Endodermal cell (in vitro differentiated cells): ENCODE results near the gene RPL18. TPM values are rescaled to one million over a fixed set of nuclear protein-coding genes. Genes with fewer than 3 reads are reported as not detected.
"Not testable (repeated sequence)": the region's sequence is repeated elsewhere in the genome, so short reads cannot be mapped to it uniquely, and the experiment has no call there.

Experiments used
- DNase-seq: peaks from one replicate; pipeline ENCODE4 v3.0.0-alpha.2; 2017
- H3K27ac ChIP-seq: 2 replicates; pipeline ENCODE4 v1.5.1; 2013; ENCODE audit warnings: mild to moderate bottlenecking, low read depth, low read length, moderate library complexity
- H3K27me3 ChIP-seq: 2 replicates; pipeline ENCODE4 v1.6.1; 2013; ENCODE audit warnings: mild to moderate bottlenecking, low read length, moderate library complexity; ENCODE audit not compliant: insufficient read depth, control insufficient read depth, poor library complexity, severe bottlenecking
- H3K36me3 ChIP-seq: 2 replicates; pipeline ENCODE4 v1.7.0; 2013; ENCODE audit warnings: mild to moderate bottlenecking, low read length, moderate library complexity; ENCODE audit not compliant: control insufficient read depth, insufficient read depth
- H3K4me1 ChIP-seq: one replicate; pipeline ENCODE4 v1.7.0; 2013; ENCODE audit warnings: low read length; ENCODE audit not compliant: control insufficient read depth, insufficient read depth
- H3K4me3 ChIP-seq: 2 replicates; pipeline ENCODE4 v1.5.1; 2013; ENCODE audit warnings: mild to moderate bottlenecking, low read length, moderate library complexity
- H3K9ac ChIP-seq: 2 replicates; pipeline ENCODE4 v1.6.1; 2013; ENCODE audit warnings: mild to moderate bottlenecking, low read length, moderate library complexity; ENCODE audit not compliant: poor library complexity, severe bottlenecking; ENCODE audit errors: extremely low read depth
- H3K9me3 ChIP-seq: 2 replicates; pipeline ENCODE4 v1.6.1; 2013; ENCODE audit warnings: mild to moderate bottlenecking, low read length, moderate library complexity; ENCODE audit not compliant: control insufficient read depth
- H3K27ac Mint-ChIP-seq: 2 replicates; pipeline ENCODE4 v1.8.0; 2020; ENCODE audit warnings: mixed read lengths
- H3K27me3 Mint-ChIP-seq: 2 replicates; pipeline ENCODE4 v1.8.0; 2021; ENCODE audit warnings: mild to moderate bottlenecking, mixed read lengths; ENCODE audit not compliant: insufficient read depth
- H3K36me3 Mint-ChIP-seq: 2 replicates; pipeline ENCODE4 v1.8.0; 2020; ENCODE audit warnings: low read depth, mixed read lengths
- H3K4me1 Mint-ChIP-seq: 2 replicates; pipeline ENCODE4 v1.8.0; 2020; ENCODE audit warnings: mixed read lengths
- H3K4me3 Mint-ChIP-seq: 2 replicates; pipeline ENCODE4 v1.8.0; 2020; ENCODE audit warnings: mild to moderate bottlenecking, moderate library complexity, mixed read lengths
- H3K9me3 Mint-ChIP-seq: 2 replicates; pipeline ENCODE4 v1.8.0; 2020; ENCODE audit warnings: mild to moderate bottlenecking, mixed read lengths
- WGBS, 2 experiments: methylation state at CpG; one replicate each; pipeline versions ENCODE4 v1.1.5 to v1.1.7; 2013; ENCODE audit warnings: missing lambda C conversion rate in 2 of 2, mixed read lengths in 1 of 2; ENCODE audit not compliant: insufficient coverage in 1 of 2, insufficient read length in 1 of 2; 5-methylcytosine and 5-hydroxymethylcytosine counted together
- total RNA-seq, 2 donors: library from RNA; stranded (reverse); fragmentation: NEBNext Ultra II Directional in 1 of 2; extraction: Animal tissue kit (Norgen Biotek cat#: 25700) in 1 of 2; gene quantifications; 2 replicates in 1 of 2; 3 replicates in 1 of 2; pipeline ENCODE4 v1.2.1, GENCODE V29; 2021
- TF ChIP-seq, protein P1 (sequence below): fragments of 200-600 bp; sonication (generic); conservative IDR thresholded peaks from 2 replicates; pipeline ENCODE4 v1.5.0; 2021; ENCODE audit warnings: antibody characterized with exemption, mild to moderate bottlenecking

Gene RPL18
- total RNA-seq, 2 donors from 2014 or later = 1,531 to 1,574 TPM

DNA sequence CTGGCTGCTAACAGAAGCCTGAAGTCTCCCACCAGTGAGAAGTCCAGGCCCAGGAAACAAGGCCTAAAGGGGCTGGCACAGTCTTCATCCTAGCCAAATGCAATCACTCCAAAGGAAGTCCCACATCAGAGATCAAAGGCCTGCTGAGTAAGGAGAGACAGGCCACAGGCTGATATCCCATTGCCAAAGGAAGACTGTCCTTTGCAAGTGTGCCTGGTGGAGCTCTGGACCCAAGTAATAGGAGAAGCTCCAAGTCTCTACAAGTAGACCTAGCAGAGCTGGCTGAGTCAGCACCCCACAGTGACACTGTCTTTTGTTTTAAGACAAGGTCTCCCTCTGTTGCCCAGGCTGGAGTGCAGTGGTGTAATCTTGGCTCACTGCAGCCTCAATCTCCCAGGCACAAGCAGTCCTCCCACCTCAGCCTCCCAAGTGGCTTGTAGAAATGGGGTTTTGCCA lies 13.7 kb upstream of the RPL18 start:
- Mint-ChIP-seq H3K4me3 (no peak overlapping the region), H3K9me3 (no peaks in the 10 kb centered on the region), H3K27ac (no peak overlapping the region), H3K4me1 (peaks cover 13% of the 10 kb centered on the region), H3K27me3 (peaks cover 17% of the 10 kb centered on the region), H3K36me3 (peaks cover 10% of the 10 kb centered on the region)
- Histone ChIP-seq H3K4me1 (peaks cover 23% of the 10 kb centered on the region), H3K36me3 (peaks cover 5% of the 10 kb centered on the region), H3K9ac (no peak overlapping the region), H3K4me3 (no peak overlapping the region), H3K27me3 (peaks cover 11% of the 10 kb centered on the region), H3K9me3 (no peaks in the 10 kb centered on the region), H3K27ac (no peak overlapping the region)
- DNase-seq = peak; percentile 42
- TF ChIP-seq, protein P1, sequence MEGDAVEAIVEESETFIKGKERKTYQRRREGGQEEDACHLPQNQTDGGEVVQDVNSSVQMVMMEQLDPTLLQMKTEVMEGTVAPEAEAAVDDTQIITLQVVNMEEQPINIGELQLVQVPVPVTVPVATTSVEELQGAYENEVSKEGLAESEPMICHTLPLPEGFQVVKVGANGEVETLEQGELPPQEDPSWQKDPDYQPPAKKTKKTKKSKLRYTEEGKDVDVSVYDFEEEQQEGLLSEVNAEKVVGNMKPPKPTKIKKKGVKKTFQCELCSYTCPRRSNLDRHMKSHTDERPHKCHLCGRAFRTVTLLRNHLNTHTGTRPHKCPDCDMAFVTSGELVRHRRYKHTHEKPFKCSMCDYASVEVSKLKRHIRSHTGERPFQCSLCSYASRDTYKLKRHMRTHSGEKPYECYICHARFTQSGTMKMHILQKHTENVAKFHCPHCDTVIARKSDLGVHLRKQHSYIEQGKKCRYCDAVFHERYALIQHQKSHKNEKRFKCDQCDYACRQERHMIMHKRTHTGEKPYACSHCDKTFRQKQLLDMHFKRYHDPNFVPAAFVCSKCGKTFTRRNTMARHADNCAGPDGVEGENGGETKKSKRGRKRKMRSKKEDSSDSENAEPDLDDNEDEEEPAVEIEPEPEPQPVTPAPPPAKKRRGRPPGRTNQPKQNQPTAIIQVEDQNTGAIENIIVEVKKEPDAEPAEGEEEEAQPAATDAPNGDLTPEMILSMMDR = no peak

GRCh38 chr19:48632286-48632685 lies 13.3 kb upstream of the RPL18 start:
- H3K27ac Mint-ChIP-seq, H3K27ac ChIP-seq, H3K9ac ChIP-seq, H3K36me3 ChIP-seq, H3K9me3 Mint-ChIP-seq, H3K9me3 ChIP-seq, DNase-seq, H3K4me3 ChIP-seq, H3K4me3 Mint-ChIP-seq: not testable (repeated sequence)
- Mint-ChIP-seq H3K4me1 (peaks cover 16% of the 10 kb centered on the region), H3K36me3 (peaks cover 10% of the 10 kb centered on the region), H3K27me3 (peaks cover 13% of the 10 kb centered on the region)
- Histone ChIP-seq H3K4me1 (peaks cover 27% of the 10 kb centered on the region), H3K27me3 (peaks cover 11% of the 10 kb centered on the region)
- 95% methylated on average over 11 of the region's 11 CpGs for WGBS, 2 experiments

GRCh38 chr19:48631225-48631624 lies 12.2 kb upstream of the RPL18 start:
- Mint-ChIP-seq H3K27ac (no peak overlapping the region), H3K36me3 (peaks cover 14% of the 10 kb centered on the region), H3K4me3 (peak overlapping the region; percentile 54), H3K27me3 (peaks cover 6% of the 10 kb centered on the region), H3K9me3 (no peaks in the 10 kb centered on the region), H3K4me1 (peaks cover 20% of the 10 kb centered on the region)
- TF ChIP-seq, protein P1 = no peak
- Histone ChIP-seq H3K27ac (no peak overlapping the region), H3K27me3 (peaks cover 6% of the 10 kb centered on the region), H3K9me3 (no peaks in the 10 kb centered on the region), H3K36me3 (peaks cover 10% of the 10 kb centered on the region), H3K4me1 (peaks cover 27% of the 10 kb centered on the region), H3K4me3 (peak overlapping the region; percentile 66), H3K9ac (no peak overlapping the region)
- peak; percentile 48 for DNase-seq
- 60 to 86% methylated on average over 3 of the region's 3 CpGs for WGBS, 2 experiments
